ENCODE results near the gene ZNF688. TPM values are rescaled to one million over a fixed set of nuclear protein-coding genes. Genes with fewer than 3 reads are reported as not detected.

The ZNF688 gene
- total and polyA plus RNA-seq, 2 of the 13 experiments (the other 11 are each of a cell fraction or from before 2014, with no cell fraction given), result 2.4 to 5.4 TPM

GRCh38 chr16:30534368-30535105, 37.0 kb downstream of the ZNF688 start, which contains the start of gene ZNF747 (continued):
- no peak for TF ChIP-seq DMTF1 (CRISPR knock-in tag; IDR thresholded peaks at IDR 0.05)
- TF ChIP-seq ZBED4 (CRISPR knock-in tag; IDR thresholded peaks at IDR 0.05; ENCODE audit: borderline replicate concordance), result peak; percentile 93
- TF ChIP-seq ZNF280D (CRISPR knock-in tag; IDR thresholded peaks at IDR 0.05), result peak; percentile 92
- TF ChIP-seq ZNF460 (CRISPR knock-in tag; IDR thresholded peaks at IDR 0.05; ENCODE audit: borderline replicate concordance), result no peak; the same call in 1 of the 2 replicates

Data from HepG2 (cell line).